DND-41 (cell line): Measurements from ENCODE around the gene MDH1.
"Not testable (repeated sequence)": the region's sequence is repeated elsewhere in the genome, so short reads cannot be mapped to it uniquely, and the experiment has no call there.

Experiments used
- CTCF ChIP-seq: IDR thresholded peaks from 2 replicates; pipeline ENCODE4 v1.5.1; 2012; ENCODE audit warnings: borderline replicate concordance, low read length, moderate library complexity, mild to moderate bottlenecking; ENCODE audit not compliant: poor library complexity, severe bottlenecking; ENCODE audit errors: extremely low read depth
- EZH2 ChIP-seq: IDR thresholded peaks from 3 replicates; pipeline ENCODE4 v1.6.1; 2012; ENCODE audit warnings: borderline replicate concordance, low read depth, mild to moderate bottlenecking, moderate library complexity, low read length, inconsistent platforms; ENCODE audit not compliant: severe bottlenecking

- not testable (repeated sequence) for TF ChIP-seq CTCF, EZH2
These were observed 30.9 kb upstream of the MDH1 start for GRCh38 chr2:63557819-63558218.
